ENCODE measurements around the gene KCNN2.

Gene KCNN2

DNA sequence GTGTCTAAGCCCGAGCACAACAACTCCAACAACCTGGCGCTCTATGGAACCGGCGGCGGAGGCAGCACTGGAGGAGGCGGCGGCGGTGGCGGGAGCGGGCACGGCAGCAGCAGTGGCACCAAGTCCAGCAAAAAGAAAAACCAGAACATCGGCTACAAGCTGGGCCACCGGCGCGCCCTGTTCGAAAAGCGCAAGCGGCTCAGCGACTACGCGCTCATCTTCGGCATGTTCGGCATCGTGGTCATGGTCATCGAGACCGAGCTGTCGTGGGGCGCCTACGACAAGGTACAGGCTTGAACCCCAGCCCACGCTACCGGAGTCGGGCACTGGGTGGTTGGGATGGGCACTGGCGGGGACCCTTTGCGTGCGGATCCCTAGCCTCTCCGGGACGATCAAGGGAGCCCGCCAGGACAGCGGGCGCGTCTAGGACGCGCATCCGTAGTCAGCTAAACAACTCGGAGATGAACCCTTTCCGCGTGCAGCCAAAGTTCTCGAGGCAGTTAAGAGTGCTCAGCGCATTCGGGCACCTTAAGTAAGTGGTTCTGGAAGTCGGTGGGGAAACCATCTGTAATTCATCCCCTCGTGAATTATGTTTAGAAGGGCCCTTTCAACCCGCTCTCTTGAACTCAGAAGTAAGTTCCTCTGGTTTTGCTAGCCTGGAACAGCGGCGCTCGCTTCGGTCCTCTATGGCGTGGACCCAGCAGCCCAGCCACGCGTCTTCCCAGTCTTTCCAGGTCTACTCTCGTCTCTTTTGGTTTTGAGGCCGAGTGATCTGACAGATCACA, 1.3 kb downstream of the KCNN2 start:
- no peak for DNase-seq (ENCODE audit: low read depth in 2 of 2)

DNA sequence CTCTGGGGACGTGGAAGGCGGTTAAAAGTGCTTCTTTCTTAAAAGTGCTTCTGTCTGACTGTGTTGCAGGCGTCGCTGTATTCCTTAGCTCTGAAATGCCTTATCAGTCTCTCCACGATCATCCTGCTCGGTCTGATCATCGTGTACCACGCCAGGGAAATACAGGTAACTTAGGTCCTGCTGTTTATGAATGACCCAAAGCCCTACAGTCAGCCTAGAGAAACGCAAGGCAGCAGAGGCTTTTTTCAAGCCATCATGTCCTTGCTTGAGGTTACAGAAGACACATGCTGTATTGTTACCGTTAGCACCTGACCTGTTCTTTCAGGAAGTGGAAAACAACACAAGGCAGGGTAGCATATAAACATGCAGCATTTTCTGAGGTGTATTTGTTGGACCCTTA, 2.0 kb downstream of the KCNN2 start:
- no peak for DNase-seq (ENCODE audit: low read depth in 2 of 2)

DNA sequence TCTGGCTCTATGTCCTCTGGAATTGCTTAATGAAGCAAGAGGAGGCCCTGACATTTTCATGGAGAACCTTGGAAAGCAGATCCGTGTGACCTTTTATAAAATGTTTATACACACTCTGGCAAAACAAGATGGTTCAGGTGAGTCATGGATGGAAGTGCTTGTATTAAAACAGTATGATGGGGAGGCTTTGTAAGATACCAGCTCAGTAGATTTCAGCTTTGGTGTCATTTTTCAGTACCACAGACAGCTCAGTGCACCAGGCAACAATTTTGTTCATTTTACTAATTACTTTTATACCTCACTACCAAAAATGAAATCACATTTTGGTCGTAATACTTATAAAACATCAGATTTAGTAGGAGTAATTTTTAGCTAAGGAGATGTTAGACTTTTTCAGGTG, 5.2 kb downstream of the KCNN2 start:
- no peak for DNase-seq (ENCODE audit: low read depth in 2 of 2)

DNA sequence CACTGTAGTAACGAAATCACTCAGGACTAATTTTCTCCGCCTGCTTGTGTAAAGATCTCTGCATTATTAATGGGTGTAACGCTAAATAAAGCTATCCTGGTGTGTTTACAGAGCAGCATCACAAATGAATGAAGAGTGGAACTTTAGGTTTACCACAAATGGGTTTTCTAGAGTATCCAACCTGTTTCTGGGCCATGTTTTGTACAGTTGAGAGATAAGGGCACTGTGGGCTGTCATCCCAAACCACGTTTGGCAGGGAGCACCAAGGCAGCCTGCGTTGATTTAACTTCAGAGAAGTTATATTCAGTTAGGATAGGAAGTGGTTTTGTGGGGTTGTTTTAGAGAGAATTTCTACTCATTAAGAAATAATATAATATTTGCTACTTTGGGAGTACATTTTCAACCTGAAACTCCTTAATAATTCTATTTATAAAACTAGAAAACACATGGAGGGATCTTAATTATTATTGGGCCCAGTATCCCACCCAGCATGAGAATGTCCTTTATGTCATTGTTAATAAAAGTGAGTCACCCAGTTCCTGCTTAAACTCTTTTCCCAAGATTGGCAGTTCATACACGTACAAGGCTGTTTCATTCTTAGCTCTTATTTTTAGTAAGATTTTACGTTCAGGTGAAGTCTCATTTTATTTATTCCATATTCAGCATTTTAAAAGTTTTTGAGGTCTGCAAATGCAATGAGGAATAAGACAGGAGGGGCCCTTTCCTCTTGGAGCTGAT, 8.0 kb downstream of the KCNN2 start:
- DNase-seq (ENCODE audit: low read depth in 2 of 2): no peak

DNA sequence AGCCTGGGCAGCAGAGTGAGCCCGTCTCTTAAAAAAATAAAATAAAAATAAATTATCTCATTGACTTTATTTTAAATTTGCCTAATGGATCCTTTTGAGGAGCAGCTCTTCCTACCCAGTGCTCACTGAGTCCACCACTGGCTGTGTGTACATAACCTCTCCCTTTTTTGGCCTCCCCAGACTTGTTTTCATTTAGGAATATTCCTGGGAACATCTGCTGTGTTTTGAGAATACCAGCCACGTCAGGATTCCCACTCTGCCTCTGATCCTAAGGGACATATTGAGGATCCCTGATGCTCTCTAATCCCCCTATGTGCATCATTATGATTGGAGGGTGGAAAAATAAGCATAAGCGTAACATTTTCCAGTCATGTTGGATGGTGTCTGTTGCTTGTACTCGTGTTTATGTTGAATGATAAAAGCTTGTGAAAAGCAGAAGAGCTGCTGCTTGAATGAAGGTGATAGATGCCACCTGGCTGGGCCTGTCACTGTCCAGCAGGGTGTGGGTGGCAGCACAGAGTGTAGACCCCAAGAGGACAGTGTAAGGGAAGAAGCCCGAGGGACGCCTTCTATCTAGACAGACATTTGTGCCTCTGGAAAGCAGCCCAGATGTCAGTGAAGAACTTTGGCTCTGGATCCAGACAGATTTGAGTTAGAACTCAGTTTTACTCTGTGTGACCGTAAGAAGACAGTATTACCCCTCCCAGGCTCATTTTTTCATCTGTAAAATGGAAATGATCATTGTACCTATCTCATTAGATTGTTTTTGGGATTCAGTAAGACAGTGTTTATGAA, 15.4 kb downstream of the KCNN2 start:
- DNase-seq (ENCODE audit: low read depth in 2 of 2): no peak

DNA sequence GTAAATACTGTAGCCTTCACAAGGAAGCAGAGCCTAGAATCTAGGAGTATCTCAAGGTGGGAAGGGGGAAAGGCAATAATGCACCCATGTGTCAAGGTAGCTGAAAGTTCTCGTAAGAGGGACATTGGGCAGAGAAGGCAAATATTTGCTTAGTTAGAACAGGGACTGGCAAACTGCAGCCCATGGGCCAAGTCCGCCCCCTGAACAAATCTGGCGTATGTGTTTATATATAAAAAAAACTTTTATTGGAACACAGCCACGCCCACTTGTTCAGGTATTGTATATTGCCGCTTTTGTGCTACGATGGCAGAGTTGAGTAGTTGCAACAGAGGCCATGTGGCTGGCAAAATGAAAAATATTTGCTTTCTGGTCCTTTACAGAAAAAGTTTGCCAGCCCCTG, 16.1 kb downstream of the KCNN2 start:
- DNase-seq (ENCODE audit: low read depth in 2 of 2): no peak

DNA sequence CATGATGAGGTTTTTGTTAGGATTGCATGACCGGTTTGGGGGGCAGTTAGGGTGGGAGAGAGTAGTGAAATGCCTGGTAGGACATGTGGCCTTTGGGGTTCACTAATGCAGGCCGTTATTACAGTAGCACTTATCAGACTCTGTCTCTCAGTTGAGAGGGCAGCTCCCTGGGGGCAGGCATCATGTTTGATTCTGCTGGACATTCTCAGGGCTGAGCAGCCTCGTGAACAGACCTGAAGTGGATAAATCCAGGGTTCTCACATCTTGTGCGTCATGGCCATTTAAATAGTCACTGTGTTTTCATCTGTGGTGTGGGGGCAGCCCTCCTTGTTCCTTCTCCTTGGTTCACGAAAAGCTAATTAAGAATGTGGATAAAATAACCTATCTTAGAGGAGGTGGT, 18.9 kb downstream of the KCNN2 start:
- no peak for DNase-seq (ENCODE audit: low read depth in 2 of 2)

DNA sequence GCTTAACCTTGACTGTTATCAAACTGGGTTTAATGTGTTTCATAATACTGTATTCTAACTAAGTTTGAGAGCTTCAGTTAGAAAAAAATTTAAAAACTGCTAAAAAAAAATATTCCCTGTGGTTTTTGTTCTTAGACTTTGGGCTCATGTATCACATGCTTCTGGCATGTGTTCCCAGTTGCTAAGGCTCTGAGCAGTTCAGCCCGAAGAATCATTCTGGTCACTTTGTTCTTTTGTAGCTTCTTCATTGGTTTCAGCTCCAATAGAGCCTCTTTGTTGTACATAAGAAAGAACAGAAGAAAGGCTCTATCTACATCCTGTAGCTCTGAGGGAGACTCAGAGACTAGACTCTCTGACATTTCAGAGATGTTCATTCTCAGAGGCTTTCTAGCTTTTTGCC, 25.6 kb downstream of the KCNN2 start:
- no peak for DNase-seq (ENCODE audit: low read depth in 2 of 2)

DNA sequence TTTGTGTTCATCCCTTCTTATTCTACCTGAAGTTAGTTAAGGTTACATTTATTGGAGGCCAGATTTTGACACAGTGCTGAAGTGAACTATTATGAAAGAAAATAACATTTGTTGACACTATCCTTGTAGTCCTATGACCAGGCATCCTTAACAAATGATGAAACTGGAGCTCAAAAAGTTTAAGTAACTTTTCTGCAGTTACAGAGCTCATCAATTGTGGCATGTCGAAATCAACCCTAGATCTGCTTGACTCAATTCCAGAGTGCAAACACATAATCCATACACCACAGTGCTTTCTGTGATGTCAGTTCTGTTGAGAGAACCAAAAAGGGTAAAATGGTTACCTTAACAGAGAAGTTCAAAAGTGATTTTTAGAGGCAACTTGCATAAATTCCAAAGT, 28.6 kb downstream of the KCNN2 start:
- DNase-seq (ENCODE audit: low read depth in 2 of 2): no peak

DNA sequence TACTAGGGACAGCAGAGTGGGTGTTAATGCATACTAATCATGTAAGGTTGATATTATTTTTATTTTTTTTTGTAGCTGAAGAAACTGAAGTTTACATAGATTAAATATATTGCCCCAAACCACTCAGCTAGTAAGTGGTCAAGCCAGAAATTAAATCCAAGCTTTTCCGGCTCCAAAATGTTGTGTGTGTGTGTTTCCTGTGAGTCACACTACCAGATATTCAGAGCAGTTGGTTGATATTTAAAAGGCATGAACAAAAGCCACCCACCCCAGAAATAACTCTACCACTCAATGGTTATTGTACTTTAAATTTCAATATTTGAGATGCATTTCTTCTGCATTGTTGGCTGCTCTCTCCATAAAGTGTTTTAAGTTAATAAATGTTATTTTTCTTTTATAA, 29.5 kb downstream of the KCNN2 start:
- no peak for DNase-seq (ENCODE audit: low read depth in 2 of 2)

DNA sequence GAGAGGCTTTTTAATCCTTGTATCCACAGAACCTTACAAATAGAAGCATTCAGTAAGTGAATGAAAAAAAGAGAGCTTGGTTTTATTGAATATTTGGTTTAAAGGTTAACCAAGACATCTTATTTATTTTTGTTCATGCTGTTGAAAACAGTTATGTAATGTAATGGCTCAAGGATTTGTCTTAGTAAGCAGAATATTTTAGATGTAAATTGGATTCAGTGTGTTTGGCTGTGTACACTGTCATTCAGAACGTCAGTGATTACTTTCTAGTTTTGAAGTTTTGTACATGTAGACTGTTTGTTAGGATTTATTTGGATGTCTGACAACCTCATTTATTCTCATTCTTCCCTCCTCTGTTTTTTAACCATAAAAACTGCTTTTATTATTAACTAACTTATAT, 31.3 kb downstream of the KCNN2 start:
- DNase-seq (ENCODE audit: low read depth in 2 of 2): no peak

DNA sequence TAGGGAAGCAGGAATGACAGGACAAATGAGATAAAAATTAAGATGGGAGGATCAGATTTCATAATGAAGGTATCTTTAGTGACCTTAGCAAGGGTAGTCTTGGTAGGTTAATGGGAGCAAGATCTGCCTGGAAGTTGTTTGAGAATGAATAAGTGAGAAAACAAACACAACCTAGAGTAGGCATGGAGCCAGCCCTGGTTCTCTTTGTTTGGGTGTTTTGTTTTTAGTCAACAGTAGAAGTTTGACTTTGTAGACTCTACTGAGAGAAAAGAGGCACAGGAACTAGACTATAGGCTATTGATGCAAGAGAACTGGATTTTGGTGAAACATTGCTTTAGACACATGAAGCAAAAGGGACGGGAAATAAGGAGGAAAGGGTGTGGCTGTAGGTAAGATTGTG, 40.3 kb downstream of the KCNN2 start:
- DNase-seq (ENCODE audit: low read depth in 2 of 2): no peak

DNA sequence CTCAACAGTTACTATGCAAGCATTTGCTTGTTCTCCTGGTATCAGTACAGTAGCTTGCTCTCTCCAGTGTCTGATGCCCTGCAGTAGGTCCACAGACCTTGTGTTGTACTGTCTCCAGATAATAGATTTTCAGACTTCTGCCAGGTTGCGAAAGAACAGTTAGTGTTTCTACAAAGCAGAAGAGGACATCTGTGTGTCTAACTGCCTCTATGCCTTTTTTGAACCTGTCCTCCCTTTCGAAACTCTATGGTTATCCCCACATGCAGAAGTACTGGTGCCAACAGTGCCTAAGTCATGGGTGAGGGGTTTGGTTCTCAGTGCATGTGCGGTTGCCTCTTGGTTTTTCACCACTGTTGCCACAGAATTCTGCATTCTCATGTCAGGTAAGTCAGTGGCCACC, 45.9 kb downstream of the KCNN2 start:
- no peak for DNase-seq (ENCODE audit: low read depth in 2 of 2)

DNA sequence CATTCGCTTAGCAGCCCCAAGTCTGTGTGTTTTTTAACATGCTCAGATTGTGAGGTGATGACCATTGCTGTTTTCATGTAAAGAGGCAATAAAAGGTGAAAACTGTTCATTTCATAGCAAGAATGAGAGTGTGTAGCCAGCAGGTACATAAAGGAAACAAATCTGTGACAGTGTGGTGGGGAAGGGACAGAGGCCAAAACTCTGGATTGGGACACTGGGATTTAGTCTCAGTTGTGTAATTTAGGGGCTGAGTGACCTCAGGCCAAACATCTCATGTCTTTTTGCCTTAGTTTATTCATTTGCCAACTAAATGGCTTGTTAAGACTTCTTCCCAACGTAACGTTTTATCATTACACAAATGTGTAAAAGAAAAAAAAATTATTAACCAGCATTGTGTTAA, 47.0 kb downstream of the KCNN2 start:
- DNase-seq (ENCODE audit: low read depth in 2 of 2): no peak

DNA sequence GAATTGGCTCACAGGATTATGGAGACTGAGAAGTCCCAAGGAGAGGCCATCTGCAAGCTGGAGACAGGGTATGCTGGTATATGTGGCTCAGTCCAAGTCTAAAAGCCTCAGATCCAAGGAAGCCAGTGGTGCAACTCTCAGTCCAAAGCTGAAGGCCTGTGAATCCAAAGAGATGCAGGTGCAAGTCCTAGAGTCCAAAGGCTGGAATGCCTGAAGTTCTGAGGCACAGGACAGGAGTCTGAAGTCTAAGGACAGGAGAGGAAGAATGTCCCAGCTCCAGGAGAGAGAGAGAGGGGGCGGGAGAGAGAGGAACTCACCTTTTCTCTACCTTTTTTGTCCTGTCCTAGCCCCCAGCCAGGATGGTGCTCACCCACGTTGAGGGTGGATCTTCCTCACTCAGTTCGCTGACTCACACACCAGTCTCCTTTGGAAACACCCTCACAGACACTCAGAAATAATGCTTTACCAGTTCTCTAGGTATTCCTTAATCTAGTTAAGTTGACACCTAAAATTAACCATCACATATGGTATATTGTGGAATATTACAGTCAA, 49.6 kb downstream of the KCNN2 start:
- no peak for DNase-seq (ENCODE audit: low read depth in 2 of 2)

DNA sequence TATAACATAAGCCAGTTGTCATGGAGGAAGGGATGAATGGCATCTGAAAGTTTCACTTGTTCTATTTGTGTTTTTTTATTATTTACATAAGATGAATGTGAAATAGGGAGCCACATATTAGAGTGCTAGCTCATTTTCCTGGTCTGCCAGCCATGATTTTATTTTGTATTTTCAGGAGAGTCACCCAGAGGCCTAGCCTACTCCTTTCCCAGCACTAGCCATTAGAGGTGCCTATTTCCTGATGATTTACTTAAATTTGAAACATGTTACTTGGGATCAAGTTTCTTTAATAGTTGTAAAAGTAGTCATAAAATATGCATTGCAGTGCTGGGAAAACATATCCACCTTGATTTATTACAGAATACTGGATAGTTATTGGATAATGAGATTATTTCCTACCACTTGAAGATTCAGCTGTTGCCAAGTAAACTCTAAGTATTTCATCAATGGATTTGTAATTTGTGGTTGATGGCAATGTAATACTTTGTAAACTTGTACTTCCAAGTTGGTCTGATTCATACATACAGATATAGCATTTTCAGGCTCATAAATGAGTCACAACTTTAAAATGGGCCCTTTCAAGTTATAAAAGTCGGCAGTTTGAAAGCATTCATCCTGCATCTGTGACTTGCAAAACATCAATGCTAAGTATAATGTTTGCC, 50.8 kb downstream of the KCNN2 start:
- no peak for DNase-seq (ENCODE audit: low read depth in 2 of 2)

DNA sequence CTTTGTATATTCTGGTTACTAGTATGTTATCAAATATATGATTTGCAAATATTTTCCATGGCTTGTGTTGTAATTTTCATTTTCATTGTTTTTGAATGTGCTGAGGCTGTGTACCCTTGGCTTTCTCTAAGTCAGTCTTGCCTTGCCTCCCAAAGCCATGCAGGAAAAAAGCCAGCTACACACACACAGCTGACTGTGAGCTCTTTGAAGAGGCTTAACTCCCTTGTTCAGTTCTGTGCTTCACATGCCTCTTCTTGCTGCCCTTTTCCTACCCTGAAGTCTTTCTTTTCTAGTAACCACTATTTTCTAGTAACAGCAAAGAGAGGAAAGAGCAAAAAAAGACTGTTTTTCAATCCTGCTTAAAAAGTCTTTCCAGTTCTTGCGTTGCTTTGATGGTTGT, 53.9 kb downstream of the KCNN2 start:
- no peak for DNase-seq (ENCODE audit: low read depth in 2 of 2)

DNA sequence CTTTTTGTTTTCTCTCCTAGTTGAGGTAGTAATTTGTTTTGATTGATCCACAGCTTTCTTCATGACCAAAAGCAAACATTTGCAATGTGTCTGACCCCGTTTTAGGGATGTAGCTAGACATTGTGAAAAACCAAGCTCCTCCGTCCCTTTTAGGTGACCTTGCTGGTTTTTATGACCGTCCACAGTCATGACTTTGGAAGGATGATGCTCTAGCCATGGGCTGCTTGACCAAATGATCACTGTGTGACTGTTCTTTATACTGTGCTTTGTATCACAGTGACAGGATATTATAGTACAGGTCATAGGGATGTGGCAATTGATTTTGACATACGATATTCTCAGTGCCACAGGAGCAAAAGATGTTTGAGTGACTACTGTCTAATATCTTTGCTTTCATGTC, 54.4 kb downstream of the KCNN2 start:
- DNase-seq (ENCODE audit: low read depth in 2 of 2): no peak

DNA sequence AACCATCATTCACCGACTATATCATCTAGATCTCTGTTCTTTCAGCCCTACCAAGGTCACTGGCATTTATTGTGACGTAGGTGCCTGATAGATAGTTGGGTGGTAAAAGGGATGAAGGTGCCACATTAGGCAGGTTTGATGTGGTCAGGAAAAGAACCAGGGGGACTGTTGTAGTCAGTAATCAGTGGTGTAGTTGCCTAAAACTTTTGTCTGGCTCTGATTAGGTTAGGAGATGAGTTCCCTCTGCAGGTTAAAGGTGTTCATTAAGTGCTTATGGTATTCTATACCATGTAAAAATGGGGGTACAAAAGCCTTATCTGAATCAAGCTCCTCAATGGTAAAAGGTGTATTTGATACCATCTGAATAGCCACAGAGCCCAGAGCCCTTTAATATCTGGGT, 55.6 kb downstream of the KCNN2 start:
- DNase-seq (ENCODE audit: low read depth in 2 of 2): no peak

DNA sequence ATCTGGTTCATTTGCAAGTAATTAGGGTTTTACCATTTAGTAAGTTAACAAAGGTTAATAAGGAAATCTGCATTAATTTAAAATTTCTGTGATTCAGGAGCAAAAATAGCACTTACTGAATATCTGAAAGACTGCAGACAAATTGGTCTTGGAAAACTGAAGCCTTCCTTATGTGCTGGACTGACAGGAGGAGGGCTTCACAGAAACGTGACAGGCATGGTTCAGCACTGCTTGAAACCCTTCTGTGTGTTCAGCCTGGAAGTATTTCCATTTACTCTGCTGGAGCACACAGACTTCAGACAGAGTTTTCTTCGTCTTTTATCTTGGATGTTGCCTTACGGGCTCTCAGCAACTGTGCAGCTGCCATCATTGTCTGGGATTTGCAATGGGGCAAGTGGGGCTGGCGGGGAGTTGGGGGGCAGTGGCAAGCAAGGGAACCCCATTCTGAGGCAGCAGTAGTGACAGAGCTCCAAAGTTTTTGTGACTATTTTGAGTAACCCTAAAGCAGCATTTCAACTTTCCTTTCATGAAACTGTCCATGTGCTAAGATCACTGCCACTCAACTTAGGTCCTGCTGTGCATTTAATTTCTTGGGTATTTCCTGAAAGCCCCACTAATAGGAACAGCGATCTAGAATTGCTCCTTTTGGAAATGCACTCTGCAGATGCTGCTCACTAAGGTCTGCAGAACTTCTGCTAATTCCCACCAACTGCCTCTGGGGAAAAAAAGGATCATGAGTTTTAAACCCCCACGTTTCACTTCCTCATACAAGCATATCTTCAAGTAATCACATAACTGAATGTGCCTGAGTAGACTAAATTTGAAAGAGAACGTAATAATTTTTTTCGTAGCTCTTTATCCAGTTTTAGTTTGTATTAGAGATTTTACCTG, 56.6 kb downstream of the KCNN2 start:
- no peak for DNase-seq (ENCODE audit: low read depth in 2 of 2)

DNA sequence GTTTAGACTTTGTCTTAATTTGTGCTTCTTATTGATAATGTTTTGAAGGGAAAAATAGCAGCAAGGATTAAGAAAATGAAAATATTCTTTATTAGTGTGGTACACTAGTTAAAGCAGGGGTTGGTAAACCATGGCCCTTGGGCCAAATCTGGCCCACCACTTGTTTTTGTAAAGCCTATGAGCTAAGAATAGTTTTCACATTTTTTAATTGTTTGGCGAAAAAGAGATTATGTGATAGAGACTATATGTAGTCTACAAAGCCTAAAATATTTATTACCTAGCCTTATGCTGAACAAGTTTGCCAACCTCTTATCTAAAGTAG, 57.2 kb downstream of the KCNN2 start:
- DNase-seq (ENCODE audit: low read depth in 2 of 2): no peak

Data from stimulated activated CD4-positive, alpha-beta T cell treated with anti-CD3 and anti-CD28 coated beads, Interleukin-4, amount 100 ng/mL, for 48 hours (primary cell).